AG09319 (cell line): ENCODE measurements around the gene MEPCE.

Experiments used
- DNase-seq: peaks from one replicate; pipeline ENCODE4 v3.0.0-alpha.2; 2010; ENCODE audit warnings: low read depth; ENCODE audit errors: extremely low read depth
- TF ChIP-seq, protein P1 (sequence below): IDR thresholded peaks from 2 replicates; pipeline ENCODE4 v1.5.1; 2011; ENCODE audit warnings: low read depth, mild to moderate bottlenecking, inconsistent platforms, low read length, moderate library complexity

MEPCE gene

DNA sequence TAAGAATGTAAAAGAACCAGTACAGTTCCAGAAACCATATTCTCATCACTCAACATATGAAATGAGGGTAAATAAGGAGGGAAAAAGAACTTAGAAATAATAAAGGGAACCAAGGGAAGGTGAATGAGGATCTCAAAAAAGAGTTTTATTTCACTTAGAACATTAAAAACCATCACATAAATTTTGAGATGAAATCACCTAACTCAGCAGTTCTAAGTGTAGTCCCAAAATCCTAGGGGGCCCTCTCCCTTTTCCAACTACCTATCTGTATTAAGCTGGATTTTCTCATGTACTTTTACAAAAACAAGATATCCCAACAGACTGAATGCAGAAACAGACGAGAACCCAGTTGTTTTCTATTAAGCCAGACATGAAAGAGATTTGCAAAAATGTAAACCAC is 4.3 kb upstream of the MEPCE start:
- no peak for DNase-seq
- TF ChIP-seq, protein P1, sequence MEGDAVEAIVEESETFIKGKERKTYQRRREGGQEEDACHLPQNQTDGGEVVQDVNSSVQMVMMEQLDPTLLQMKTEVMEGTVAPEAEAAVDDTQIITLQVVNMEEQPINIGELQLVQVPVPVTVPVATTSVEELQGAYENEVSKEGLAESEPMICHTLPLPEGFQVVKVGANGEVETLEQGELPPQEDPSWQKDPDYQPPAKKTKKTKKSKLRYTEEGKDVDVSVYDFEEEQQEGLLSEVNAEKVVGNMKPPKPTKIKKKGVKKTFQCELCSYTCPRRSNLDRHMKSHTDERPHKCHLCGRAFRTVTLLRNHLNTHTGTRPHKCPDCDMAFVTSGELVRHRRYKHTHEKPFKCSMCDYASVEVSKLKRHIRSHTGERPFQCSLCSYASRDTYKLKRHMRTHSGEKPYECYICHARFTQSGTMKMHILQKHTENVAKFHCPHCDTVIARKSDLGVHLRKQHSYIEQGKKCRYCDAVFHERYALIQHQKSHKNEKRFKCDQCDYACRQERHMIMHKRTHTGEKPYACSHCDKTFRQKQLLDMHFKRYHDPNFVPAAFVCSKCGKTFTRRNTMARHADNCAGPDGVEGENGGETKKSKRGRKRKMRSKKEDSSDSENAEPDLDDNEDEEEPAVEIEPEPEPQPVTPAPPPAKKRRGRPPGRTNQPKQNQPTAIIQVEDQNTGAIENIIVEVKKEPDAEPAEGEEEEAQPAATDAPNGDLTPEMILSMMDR: no peak

DNA sequence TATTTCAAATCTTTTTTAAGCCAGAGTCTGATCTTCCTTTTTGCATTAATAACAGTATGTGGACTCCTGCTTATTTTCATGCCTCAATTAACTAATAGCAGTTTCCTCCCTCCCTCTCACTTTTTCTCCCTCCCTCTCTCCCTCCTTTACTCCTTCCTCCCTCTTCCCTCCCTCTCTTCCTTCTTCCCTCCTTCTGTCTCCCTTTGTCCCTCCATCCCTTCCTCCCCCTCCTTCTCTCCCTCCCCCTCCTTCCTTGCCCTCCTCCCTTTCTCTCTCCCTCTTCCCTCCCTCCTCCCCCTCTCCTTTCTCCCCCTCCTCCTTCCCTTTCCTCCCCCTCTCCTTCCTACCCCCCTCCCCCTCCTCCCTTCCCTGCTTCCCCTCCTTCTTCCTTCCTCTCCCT is 3.1 kb upstream of the MEPCE start:
- TF ChIP-seq, protein P1: no peak
- no peak for DNase-seq

DNA sequence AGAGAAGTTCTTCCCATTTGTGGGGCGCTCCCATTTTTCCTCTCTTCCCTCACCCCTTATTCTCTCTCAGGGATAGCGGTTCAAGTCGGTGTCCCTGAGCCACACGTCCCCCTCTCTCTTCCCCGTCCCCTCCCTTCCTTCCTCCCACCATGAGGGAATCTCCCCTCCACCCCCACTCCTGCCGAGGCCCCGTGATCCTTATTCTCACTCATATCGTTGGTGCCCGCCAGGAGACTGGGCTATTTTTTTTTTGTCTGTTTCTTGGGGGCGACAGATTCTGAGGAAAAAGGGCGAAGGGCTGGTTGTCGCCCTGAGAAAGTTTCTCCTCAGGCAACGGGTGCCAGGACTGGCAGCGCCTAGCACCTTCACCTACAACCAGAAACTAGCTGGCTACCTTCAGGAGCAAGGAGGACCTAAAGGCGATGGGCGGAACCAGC is 1.9 kb upstream of the MEPCE start:
- DNase-seq: no peak
- TF ChIP-seq, protein P1: no peak

DNA sequence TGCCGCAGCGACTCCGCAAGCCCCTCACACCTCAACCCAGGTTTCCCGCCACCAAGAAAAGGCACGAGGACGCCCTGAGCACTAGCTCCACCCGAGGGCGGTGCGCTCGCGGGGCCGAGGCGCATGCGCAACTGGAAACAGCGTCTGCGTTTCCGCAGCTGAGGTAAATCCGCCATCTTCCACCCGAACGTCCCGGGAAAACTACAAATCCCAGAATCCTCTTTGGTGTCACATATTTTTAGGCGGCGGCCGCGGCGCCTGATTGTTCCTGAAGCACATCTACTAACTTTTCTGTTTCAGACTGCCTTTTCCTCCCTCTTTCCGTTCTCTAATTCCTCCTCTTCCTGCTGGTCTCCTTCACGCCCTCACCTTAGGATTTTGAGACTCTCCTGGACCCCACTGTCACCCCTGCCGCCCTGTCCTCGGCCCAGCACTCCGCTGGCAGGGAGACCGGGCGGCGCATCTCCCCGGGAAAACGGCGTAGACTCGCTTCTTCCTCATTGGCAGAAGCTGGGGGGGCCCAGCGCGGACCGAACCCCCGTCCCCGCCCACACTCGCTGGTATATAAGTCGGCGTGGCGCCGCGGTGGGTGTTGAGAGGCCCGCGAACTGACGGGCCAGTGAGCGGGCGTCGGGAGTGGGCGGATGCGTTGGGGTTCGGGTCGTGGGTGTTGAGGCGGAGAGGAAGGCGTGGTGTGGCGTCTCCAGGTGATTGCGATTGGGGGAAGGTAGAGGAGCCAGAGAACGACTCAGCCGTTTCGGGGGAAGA is 1.2 kb upstream of the MEPCE start, which contains the start of gene ZCWPW1:
Gene ZCWPW1 (minus strand): TSS at position 505 of the 768 bp plus-strand sequence. CDS start 8,054 bp downstream, outside the sequence.
- DNase-seq: peak; percentile 94
- TF ChIP-seq, protein P1: no peak

DNA sequence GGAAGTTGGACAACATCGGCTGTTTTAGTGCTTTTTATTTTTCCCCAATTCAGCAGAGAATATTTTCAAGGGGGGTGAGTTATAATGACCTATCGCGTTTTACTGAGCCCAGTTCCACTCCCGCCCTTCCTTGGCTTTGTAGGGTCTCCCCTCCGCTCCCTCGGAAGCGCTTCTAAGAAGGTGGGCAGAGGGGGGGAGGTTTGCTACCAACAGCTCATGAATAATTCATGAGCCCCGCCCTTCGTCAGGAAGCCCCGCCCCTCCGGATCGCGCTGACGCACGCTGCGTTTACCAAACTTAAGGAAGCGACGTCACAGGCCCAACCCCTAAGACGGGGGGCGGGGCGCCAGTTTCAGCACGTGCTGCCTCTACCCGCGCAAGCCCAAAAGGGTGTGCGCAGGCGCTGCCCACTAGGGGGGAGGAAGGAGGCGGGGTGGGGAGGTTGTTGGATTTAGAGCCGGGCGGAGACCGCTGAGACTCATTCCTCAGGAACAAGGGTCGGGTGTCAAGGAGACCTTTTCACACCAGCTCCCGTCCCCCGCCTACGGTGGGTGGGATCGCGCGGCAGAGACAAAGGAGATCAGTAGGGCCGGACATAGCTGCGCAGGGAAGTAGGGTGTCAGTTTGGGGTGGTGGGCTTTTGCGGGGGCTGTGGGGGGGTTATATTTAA is 529 bp upstream of the MEPCE start:
- TF ChIP-seq, protein P1: no peak
- peak; percentile 100 for DNase-seq

DNA sequence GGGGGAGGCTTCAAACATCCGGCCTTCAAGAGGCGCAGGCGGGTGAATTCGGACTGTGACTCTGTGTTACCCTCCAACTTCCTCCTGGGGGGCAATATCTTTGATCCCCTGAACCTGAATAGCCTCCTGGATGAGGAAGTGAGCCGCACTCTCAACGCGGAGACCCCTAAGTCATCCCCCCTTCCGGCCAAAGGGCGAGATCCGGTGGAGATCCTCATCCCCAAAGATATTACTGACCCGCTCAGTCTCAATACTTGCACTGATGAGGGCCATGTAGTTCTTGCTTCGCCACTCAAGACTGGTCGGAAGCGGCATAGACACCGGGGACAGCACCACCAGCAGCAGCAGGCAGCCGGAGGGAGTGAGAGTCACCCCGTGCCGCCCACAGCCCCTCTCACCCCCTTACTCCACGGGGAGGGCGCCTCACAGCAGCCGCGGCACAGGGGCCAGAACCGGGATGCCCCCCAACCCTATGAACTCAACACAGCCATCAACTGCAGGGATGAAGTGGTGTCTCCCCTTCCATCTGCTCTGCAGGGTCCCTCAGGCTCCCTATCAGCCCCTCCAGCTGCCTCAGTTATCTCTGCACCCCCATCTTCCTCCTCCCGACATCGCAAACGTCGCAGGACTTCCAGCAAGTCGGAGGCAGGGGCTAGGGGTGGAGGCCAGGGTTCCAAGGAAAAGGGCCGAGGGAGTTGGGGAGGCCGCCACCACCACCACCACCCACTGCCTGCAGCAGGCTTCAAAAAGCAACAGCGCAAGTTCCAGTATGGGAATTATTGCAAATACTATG is 1.1 kb downstream of the MEPCE start:
- no peak for DNase-seq
- TF ChIP-seq, protein P1: no peak
